Right lobe of liver (tissue), 6 donors: ENCODE data around the gene AIFM3. TPM values are rescaled to one million over a fixed set of nuclear protein-coding genes. Genes with fewer than 3 reads are reported as not detected.
A peak's percentile ranks its signal among the peaks of the same experiment; 100 is the strongest.

ENCODE experiments used
- ATAC-seq, 4 donors: fragments of 200-7000 bp; cut with Tn5 transposase; one replicate each; pipeline ENCODE4 v1.9.1; 2020; ENCODE audit warnings: mild to moderate bottlenecking in 4 of 4, moderate library complexity in 4 of 4
- DNase-seq, 3 donors: peaks; one replicate each; pipeline ENCODE4 v3.0.0-alpha.2; 2020
- H3K27ac ChIP-seq, 3 donors: fragments of 200-600 bp; one replicate each; pipeline ENCODE4 v1.8.0; 2022
- H3K27me3 ChIP-seq, 2 donors: fragments of 200-600 bp; one replicate each; pipeline ENCODE4 v1.8.0; 2022
- H3K36me3 ChIP-seq, 4 donors: fragments of 200-600 bp; sonication (generic) in 1 of 4; one replicate each; pipeline versions ENCODE4 v1.5.1 to v1.8.0; 2017 to 2022; ENCODE audit warnings: control low read depth in 1 of 4
- H3K4me1 ChIP-seq, 4 donors: fragments of 200-600 bp; sonication (generic) in 1 of 4; one replicate each; pipeline versions ENCODE4 v1.5.1 to v1.8.0; 2017 to 2022; ENCODE audit warnings: control low read depth in 1 of 4
- H3K4me3 ChIP-seq, 3 donors: fragments of 200-600 bp; one replicate each; pipeline ENCODE4 v1.8.0; 2022
- H3K9me3 ChIP-seq, 4 donors: fragments of 200-600 bp; sonication (generic) in 1 of 4; one replicate each; pipeline versions ENCODE4 v1.5.1 to v1.8.0; 2017 to 2022; ENCODE audit warnings: control low read depth in 1 of 4
- POLR2A ChIP-seq: fragments of 450-650 bp; IDR thresholded peaks from one replicate; pipeline ENCODE4 v1.6.1; 2017; ENCODE audit warnings: antibody characterized with exemption, mild to moderate bottlenecking
- WGBS: methylation state at CpG from one replicate; pipeline ENCODE4 v1.1.6; 2018; ENCODE audit warnings: low coverage, low lambda C conversion rate; ENCODE audit not compliant: insufficient coverage; ENCODE audit errors: missing lambda C conversion rate; 5-methylcytosine and 5-hydroxymethylcytosine counted together
- intact Hi-C, 2 donors: fragments of 100-400 bp; cut with DNase I; formaldehyde crosslinking; loops; one replicate each; pipeline versions ENCODE4 v1.11.2 to v1.14.1; 2022
- total RNA-seq, 6 experiments: library from RNA; depleted of rRNA in 2 of 6; stranded (reverse); fragments of >200 nt in 2 of 6; fragmentation: NEBNext Ultra II Directional in 3 of 6; extraction: Animal tissue kit (Norgen Biotek cat#: 25700) in 3 of 6; gene quantifications; one replicate each; pipeline versions ENCODE4 v1.1.0 to v1.2.4, GENCODE V29; 2016 to 2023
- TF ChIP-seq, protein P1 (sequence below), 4 donors: fragments of 200-600 bp in 3 of 4; fragments of 450-650 bp in 1 of 4; IDR thresholded peaks; one replicate each; pipeline versions ENCODE4 v1.5.1 to v1.8.0; 2016 to 2022; ENCODE audit warnings: antibody characterized with exemption in 4 of 4, mild to moderate bottlenecking in 2 of 4
- donor health status: DM: no; HTN: yes; CAD: no.
- donor health status: DM: no; HTN: no; CAD: no.
- donor health status: DM: no; HTN: no; CAD: no.
- donor health status: DM: no; HTN: yes; CAD: no.
- donor health status: DM: no; HTN: yes; CAD: no.

The AIFM3 gene
- total RNA-seq, 6 experiments from 2014 or later: 0.37 to 1.4 (median 1.0) TPM

DNA sequence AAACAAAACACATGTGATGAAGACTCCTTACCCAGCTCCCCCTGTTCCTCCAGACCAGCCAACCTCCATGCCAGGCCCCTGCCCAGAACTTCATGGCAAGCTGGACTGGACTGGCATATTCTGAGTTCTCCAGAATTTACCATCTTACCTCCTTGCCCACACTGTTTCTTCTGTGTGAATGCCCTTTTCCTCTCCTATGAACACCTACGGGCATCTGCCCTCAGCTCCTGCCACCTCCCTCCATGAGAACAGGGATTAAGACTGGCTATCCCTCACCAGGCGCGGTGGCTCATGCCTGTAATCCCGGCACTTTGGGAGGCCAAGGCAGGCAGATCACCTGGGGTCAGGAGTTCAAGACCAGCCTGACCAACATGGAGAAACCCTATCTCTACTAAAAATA lies 6.4 kb upstream of the AIFM3 start:
- Histone ChIP-seq H3K4me3 (no peak overlapping the region), H3K27me3 (no peaks in the 10 kb centered on the region), H3K9me3 (no peaks in the 10 kb centered on the region), H3K36me3 (no peaks in the 10 kb centered on the region), H3K27ac (no peak overlapping the region), H3K4me1 (peaks cover 0 to 5% (median 2%) of the 10 kb centered on the region in 4 donors)
- no CpG with 5 or more reads among the region's 4 CpGs for WGBS
- intact Hi-C loops: no loop called here
- TF ChIP-seq POLR2A: no peak
- TF ChIP-seq, protein P1, sequence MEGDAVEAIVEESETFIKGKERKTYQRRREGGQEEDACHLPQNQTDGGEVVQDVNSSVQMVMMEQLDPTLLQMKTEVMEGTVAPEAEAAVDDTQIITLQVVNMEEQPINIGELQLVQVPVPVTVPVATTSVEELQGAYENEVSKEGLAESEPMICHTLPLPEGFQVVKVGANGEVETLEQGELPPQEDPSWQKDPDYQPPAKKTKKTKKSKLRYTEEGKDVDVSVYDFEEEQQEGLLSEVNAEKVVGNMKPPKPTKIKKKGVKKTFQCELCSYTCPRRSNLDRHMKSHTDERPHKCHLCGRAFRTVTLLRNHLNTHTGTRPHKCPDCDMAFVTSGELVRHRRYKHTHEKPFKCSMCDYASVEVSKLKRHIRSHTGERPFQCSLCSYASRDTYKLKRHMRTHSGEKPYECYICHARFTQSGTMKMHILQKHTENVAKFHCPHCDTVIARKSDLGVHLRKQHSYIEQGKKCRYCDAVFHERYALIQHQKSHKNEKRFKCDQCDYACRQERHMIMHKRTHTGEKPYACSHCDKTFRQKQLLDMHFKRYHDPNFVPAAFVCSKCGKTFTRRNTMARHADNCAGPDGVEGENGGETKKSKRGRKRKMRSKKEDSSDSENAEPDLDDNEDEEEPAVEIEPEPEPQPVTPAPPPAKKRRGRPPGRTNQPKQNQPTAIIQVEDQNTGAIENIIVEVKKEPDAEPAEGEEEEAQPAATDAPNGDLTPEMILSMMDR (IDR thresholded peaks at IDR 0.05): no peak
- DNase-seq (peak in 1 of 3 donors; percentile 32), ATAC-seq (no peak)

DNA sequence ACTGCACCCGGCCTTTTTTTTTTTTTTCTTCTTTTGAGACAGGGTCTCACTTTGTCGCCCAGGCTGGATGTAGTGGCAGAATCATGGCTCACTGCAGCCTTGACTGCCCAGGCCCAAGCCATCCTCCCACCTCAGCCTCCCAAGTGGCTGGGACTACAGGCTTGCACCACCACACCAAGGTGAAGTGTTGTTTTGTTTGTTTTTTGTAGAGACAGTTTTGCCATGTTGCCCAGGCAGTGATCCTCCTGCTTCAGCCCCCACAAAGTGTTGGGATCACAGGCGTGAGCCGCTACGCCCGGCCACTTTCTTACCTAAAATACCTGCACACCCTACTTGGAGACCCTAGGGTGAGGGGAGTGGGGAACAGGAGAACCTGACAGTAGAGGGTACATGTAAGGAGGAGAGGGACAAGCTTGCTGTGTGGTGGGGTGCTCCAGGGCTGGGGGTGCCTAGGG lies 4.5 kb upstream of the AIFM3 start:
- peaks cover 0 to 5% (median 0%) of the 10 kb centered on the region in 4 donors for H3K4me1 ChIP-seq
- 88% methylated on average over 5 of the region's 6 CpGs for WGBS
- H3K36me3 ChIP-seq: no peaks in the 10 kb centered on the region
- DNase-seq: no peak
- intact Hi-C loops: no loop called here
- H3K4me3 ChIP-seq: no peak overlapping the region
- no peak for ATAC-seq
- H3K27ac ChIP-seq: no peak overlapping the region
- H3K27me3 ChIP-seq: no peaks in the 10 kb centered on the region
- H3K9me3 ChIP-seq: no peaks in the 10 kb centered on the region
- TF ChIP-seq, protein P1 (IDR thresholded peaks at IDR 0.05): no peak
- no peak for TF ChIP-seq POLR2A

DNA sequence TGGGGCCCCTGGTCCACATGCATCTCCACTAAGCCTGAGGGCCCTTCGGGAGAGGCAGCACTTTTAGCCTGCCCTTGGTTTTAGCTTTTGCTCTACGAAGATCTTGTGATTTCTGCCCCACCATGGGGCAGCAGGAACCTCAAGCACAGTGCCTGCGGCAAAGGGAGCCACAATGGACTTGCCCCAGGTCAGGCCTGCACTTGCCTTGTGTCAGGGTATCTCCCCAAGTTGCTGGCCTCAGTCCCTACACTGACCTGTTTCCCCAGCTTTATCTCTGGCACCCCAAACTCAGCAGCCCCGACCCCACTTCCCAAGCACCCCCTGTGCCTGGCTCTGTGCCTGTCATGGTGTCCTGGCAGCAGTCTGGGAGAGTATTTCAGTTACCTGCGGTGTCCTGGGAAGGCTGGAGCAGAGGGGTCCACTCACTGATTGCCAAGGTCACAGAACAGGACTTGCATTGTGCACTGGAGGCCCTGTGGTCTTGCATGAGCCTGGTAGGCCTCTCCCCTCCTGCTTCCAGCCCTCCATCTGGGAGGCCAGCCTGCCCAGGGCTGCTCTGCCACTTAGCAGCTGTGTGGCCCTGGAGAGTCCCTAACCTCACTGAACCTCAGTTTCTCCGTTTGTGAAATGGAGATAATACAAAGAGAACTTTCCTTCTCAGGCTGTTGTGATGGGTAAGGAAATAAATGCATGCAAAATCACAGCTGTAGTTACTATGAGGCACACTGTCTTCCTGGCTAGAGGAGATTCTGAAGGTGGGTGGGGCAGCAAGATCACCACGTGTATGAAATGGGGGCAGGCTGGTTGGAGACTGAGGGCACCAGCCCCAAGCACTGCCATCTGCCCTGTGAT lies 3.6 kb upstream of the AIFM3 start:
- intact Hi-C loops: no loop called here
- no peak overlapping the region for H3K4me3 ChIP-seq
- ATAC-seq (no peak), DNase-seq (no peak)
- H3K27ac ChIP-seq: no peak overlapping the region
- TF ChIP-seq, protein P1 (IDR thresholded peaks at IDR 0.05): no peak
- TF ChIP-seq POLR2A: no peak
- no peaks in the 10 kb centered on the region for H3K9me3 ChIP-seq
- H3K27me3 ChIP-seq: no peaks in the 10 kb centered on the region
- WGBS: 80% methylated on average over 1 of the region's 7 CpGs
- H3K4me1 ChIP-seq: peaks cover 0 to 5% (median 0%) of the 10 kb centered on the region in 4 donors
- H3K36me3 ChIP-seq: no peaks in the 10 kb centered on the region

DNA sequence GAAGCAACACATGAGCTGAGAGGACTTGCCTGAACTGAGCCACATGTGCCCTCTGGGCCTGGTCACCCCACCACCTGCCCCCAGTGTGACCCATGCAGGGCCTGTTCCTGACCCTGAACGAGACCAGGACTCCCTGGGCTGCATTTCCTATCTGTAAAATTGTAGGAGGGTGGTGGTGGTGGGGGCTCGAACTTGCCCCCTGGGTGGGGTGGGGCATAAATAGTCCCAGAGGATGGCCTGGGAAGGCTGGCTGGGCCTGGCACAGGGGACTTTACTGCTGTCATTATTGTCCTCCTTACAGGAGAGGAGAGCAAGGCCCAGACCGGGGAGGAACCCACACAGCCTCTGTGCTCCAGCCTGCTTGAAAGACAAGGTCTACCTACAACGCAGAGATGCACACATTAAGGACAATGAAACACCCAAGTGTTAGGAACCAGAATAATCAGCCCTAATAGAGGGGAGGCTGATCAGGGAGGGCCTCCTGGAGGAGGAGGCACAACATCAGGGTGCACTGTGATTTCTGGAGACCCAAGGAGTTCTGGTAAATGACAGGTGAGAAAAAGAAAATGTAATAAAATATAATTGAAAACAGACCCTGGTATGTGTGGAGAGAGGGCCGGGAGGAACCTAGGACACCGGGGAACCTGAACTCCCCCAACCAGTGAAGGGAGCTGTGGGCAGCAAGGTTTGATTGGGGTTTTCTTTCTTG lies 2.8 kb upstream of the AIFM3 start:
- H3K27me3 ChIP-seq: no peaks in the 10 kb centered on the region
- peak overlapping the region in 1 of 3 donors; percentile 29 for H3K4me3 ChIP-seq
- DNase-seq: peak in 1 of 3 donors; percentile 29
- ATAC-seq: no peak
- TF ChIP-seq, protein P1 (IDR thresholded peaks at IDR 0.05): no peak
- no peak for TF ChIP-seq POLR2A
- no peaks in the 10 kb centered on the region for H3K9me3 ChIP-seq
- H3K27ac ChIP-seq: no peak overlapping the region
- H3K4me1 ChIP-seq: peaks cover 0 to 5% (median 0%) of the 10 kb centered on the region in 4 donors
- WGBS: 61% methylated on average over 4 of the region's 6 CpGs
- intact Hi-C loops: no loop called here
- no peaks in the 10 kb centered on the region for H3K36me3 ChIP-seq
